ENCODE data around the gene PRKG1.

DNA sequence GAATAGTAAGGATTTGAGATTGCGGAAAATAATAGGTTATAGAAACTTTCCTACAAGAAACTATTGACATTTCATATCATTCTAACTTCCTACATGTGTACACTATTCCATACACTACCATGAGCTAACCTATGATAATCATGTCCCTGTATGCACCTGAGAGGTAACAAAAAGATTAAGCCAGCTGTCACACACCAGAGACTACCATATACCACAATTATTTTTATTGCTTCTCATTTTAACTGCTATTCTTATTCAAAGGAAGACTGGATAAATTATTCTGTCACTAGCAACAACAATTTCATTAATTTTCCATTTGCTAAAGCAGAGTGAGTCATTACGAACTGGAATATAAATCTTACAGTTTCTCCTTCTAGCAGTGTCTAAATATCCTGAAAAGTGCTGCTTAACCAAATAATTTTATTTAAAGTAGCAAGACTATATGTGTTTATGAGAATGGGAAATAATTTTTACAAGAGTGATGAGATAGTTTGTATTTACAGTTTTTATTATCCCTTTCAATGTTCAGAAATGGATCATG, 1004.2 kb downstream of the PRKG1 start:
- TF ChIP-seq POLR2A (IDR thresholded peaks at IDR 0.05; ENCODE audit: low read depth, low read length) (no peak), TAF1 (IDR thresholded peaks at IDR 0.05; ENCODE audit: borderline replicate concordance, low read depth, low read length) (no peak), POLR2AphosphoS5 (IDR thresholded peaks at IDR 0.05; ENCODE audit: low read depth, low read length) (no peak)
